Stimulated activated CD8-positive, alpha-beta memory T cell treated with anti-CD3 and anti-CD28 coated beads, Interleukin-7, amount 100 ng/mL, for 4 hours (primary cell): ENCODE measurements around the gene PLPPR2.
"Not testable (repeated sequence)": the region's sequence is repeated elsewhere in the genome, so short reads cannot be mapped to it uniquely, and the experiment has no call there.

Experiments
- DNase-seq, 2 donors: peaks; one replicate each; pipeline ENCODE4 v3.0.0-alpha.2; 2020; ENCODE audit warnings: low read depth in 2 of 2

PLPPR2 gene

DNA sequence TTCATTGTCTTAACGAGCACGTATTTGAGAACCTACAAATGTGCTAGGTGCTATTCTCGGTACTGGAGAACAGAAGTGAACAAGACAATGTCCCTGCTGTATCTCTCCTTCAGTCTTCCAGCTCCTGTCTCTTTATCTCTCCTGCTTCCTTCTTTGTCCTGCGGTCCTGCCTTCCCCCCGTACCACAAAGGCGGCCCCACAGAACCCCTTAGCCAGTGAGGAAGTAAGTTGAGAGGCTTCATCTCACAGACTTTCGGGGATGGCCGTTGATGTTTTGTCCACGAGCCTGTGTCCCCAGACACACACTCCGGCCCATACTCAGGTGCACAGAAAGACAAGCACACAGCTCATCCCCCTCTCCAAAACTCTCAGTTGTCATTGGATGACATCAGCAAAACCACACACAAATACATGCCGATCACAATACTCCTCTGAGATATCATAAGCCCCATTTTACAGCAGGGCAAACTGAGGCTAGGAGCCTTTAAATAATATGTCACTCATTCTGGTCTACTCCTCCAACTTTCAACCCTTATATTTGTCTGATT, 18.7 kb downstream of the PLPPR2 start:
- DNase-seq, result no peak

DNA sequence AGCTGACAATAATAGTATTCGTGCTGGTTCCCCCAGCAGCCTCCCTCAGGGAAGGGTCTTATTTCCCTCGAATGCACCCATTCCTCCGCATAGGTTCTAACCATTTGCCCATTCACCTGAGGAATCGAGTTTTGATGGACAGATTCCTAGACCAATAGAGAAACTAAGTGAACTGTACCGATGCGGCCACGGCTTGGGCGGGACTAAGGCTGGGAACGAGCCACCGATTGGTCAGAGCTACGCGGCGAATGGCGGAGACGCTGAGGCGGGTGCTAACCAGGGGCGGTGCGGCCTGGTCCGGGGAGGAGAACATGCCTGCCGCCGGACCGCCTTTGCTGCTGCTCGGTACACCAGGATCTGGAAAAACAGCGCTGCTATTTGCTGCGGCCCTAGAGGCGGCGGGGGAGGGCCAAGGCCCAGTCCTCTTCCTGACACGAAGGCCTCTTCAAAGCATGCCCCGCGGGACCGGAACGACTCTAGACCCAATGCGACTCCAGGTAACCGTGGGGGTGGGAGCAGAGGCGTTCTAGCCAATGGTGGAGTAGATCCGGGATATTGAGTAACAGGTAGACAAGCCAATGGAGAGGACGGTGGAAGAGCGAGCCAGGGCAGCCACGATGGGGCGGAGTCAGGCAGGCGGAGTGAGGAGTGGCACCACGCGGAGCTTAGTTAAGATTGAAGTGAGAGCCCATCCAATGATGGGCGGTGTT, 19.4 kb downstream of the PLPPR2 start, which contains the start of gene SWSAP1:
Gene SWSAP1, plus strand, starts transcription at position 234 of the 710 bp plus-strand sequence. Its CDS starts 15 bp downstream, at position 249.
- peak; percentile 95 to 97 for DNase-seq

DNA sequence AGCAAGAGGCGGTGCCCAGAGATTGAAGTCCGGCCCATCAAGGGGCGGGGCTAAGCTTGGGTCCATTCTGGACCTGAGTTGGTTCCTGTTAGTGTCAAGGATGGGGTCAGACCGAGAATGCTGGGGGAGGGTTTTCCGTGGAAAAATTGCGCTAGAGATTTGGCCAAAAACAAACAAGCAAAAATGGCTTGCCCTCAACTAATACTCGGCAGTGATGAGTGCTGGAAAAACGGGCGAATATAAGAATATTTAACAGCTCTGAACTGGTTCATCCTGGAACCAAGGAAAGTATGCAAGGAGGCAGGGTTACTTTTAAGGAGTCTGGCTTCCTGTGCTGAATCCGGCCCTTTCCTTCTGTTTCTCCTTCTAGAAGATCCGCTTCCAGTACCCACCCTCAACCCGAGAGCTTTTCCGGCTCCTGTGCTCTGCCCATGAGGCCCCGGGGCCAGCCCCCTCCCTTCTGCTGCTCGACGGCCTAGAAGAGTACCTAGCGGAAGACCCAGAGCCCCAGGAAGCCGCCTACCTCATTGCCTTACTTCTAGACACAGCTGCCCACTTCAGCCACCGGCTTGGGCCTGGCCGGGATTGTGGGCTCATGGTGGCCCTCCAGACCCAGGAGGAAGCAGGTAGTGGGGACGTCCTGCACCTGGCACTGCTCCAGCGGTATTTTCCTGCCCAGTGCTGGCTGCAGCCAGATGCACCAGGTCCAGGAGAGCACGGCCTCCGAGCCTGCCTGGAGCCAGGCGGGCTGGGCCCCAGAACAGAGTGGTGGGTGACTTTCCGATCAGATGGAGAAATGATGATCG, 20.1 kb downstream of the PLPPR2 start:
- DNase-seq, result peak; percentile 25 to 49

DNA sequence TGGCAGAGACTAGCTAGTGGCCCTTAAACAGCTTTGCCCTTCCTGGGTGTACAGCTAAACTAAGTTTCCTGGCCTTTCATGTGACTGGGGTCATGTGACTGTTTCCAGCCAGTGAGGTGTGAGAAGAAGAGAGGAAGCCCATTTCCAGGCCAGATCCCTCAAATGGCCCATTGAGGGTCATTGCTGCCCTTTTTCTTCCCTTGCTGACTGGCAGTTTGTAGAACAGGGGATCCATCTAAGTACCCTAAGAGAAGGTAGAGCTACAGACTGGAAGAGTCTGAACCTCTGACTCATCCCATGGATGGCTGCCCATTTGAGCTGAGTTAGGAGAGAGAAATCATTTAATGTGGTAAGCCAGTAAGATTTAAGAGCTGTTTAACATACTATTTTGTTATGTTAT, 22.0 kb downstream of the PLPPR2 start:
- DNase-seq, result no peak

DNA sequence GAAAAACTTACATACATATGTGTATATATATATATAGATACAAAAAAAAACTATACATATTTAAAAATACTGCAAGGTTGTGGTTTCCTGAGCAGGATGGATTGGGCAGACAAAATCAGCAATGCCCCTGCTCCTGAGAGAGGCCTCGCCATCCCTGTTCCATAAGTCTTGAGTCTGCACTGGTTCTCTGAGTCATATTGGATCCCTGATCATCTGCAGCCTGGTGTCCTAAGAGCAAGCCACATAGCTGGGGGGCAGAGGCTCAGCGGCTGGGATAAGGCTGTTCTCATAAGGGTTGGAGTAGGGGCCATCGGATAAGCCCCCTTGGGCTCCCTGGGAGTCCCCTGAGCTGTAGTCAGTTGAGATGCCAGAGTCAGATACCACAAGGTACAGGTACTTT, 22.5 kb downstream of the PLPPR2 start:
- DNase-seq, result no peak

DNA sequence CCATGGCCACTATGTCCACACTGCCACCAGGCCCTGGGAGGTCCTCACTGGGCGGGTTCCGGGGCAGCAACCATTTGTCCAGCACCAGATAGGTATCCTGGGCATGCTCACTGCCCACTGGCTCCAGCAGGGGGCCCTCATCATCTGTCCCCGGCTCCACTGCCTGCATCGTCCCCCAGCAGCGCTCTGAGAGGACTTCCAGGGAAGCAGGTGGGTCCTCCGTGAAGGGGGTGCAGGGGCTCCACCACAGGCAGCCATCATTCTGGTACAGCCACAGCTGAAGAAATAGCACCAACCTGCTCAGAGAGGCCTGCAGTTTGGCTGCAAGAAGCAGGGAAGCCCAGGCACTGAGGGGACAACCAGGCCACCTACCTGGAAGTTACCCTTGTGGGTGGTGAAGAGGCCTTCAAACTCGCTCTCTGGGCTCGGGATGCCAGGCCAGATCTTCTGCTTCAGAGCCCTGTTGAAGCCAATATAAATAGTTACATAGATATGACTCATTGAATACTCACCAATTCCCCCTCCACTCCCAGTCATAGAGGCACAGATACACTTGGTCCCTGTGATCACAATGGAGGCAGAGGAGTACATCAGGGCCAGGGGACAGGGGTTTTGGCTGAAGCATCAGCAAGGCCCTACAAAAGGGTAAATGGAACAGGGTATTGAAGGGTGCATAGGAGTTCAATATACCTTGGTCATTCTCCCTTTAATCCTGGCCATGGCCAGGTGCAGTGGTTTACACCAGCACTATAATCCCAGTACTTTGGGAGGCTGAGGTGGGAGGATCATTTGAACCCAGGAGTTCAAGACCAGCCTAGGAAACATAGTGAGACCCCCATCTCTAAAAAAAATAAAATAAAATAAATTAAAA, 23.3 kb downstream of the PLPPR2 start:
- DNase-seq, result no peak

DNA sequence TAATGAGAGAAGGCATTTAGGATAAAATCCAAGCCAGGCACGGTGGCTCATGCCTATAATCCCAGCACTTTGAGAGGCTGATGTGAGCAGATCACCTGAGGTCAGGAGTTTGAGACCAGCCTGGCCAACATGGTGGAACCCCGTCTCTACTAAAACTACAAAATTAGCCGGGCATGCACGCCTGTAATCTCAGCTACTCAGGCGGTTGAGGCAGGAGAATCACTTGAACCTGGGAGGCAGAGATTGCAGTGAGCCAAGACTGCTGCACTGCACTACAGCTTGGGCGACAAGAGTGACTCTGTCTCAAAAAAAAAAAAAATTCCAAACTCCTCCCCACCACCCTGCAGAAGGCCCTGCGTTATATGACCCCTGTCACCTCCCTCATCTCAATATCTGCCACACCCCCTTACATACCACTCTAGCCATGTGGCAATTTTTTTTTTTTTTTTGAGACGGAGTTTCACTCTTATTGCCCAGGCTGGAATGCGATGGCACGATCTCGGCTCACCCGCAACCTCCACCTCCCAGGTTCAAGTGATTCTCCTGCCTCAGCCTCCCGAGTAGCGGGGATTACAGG, 24.1 kb downstream of the PLPPR2 start:
- not testable (repeated sequence) for DNase-seq

DNA sequence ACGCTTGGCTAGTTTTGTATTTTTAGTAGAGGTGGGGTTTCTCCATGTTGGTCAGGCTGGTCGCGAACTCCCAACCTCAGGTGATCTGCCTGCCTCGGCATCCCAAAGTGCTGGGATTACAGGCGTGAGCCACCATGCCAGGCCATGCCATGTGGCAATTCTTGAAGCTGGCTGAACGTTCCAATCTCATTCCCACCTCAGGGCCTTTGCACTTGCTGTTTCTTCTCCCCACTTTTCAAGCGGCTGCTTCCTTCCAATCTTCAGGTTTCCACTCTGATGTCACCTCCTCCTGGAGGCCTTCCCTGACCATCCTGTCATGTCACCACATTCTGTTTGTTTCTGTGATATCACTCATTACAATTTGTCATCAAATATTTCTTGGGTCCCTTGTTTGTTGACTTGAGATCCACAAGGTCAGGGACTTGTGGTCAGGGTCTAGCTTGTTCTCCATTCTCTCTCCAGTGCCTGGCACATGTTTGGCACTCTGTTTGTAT, 24.7 kb downstream of the PLPPR2 start:
- DNase-seq, result no peak

DNA sequence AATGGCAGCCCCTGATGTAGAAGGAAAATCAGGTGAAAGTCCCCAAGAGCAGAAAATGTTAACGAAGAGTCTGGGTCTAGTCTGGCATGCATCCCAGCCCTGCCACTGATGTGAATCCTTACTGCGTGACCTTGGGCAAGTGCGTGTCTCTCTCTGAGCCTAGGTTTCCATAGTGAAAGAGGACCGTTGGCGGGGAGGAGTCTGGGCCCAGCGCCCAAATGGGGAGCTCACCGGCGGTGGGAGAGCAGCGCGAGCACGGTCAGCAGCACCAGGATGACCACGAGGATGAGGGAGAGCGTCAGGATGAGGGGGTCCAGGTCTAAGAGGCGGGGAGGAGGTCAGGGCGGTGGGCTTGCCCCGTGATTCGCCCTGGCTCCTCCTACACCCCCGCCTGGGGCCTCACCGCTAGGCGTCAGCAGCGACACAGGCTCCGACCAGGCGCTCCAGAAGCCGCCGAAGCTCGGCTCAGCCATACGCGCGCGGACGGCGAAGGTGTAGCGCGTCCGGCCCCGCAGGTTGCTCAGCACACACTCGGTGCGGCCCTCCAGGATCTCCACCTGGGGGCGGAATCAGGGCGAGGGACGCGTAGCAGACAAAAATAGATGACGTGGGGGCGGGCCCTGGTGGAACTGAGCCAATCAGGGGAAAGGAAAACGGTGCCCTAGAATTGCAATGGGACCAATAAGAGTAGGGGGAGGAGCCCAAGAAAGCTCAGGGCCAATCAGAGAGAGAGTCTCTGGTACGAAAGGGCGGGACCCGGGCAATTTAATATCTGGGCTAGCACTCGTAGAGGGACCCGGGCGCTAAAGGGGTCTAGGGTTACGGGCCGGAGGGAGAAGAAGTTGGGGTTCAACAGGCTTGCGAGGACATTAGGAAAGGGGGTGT, 25.7 kb downstream of the PLPPR2 start:
- peak; percentile 92 to 95 for DNase-seq

DNA sequence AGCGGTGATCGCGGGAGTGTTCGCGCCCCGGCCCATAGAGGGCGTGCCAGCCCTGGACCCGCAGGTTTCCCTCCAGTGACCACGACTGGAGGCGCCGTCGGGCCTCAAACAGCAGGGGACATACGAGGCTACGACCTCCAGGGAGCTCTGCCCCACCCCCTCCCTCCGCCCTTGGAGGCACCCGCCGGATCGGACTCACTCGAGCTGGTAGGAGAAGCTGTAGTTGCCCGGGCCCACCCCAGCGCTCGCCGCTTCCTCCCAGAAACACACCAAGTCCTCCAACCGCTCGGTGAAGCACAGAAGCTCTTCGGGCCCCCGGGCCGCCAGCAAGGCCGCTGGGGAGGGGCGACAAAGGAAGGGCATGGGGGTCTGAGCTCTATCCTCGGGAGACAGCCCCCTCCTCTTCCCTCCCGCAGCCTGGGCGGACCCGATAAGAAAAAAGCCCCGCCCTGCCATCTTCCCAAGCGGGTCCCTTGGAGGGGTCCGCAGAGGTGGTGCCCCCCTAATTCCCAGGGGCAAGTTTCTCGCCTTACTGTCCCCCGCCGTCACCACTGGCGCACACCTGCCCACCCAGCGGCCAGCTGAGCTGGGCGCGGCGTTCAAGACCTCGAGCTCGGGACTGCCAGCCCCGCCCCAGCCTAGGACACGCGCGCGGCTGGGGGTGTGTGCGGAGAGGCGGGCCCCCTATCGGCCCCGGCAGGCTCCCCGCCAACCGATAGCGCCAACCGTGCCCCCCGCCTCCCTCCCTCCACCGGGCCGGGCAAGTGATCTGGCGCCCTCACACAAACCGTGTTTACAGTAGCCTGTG, 27.9 kb downstream of the PLPPR2 start:
- peak in 1 of 2 donors; percentile 24 for DNase-seq

DNA sequence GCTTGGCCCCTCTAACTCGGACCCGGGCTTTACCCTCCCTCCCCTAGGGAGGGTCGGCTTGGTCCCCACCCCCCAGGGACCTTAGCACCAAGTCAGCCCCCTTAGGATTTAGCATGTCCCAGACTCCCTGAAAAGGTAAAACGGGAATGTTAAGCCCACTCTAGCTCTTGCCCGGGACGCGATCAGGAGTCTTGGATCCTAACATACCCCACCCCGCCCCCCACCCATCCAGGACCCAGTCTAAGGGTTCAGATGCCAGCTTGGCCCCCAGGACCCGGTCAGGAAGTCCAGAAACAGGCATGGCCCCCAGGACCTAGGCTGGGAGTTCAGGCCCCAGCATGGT, 28.4 kb downstream of the PLPPR2 start:
- no peak for DNase-seq

DNA sequence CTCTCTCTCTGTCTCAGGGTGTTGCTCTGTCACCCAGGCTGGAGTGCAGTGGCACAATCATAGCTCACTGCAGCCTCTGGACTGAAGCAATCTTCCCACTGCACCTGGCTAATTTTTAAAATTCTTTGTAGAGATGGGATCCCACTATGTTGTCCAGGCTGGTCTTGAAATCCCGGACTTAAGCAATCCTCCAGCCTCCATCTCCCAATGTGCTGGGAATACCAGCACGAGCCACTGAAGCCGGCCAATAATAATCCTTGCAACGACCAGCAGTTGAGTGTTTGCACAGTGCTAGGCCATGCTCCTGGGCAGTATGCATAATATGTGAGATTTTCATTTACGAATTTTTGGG, 29.5 kb downstream of the PLPPR2 start:
- DNase-seq, result no peak

DNA sequence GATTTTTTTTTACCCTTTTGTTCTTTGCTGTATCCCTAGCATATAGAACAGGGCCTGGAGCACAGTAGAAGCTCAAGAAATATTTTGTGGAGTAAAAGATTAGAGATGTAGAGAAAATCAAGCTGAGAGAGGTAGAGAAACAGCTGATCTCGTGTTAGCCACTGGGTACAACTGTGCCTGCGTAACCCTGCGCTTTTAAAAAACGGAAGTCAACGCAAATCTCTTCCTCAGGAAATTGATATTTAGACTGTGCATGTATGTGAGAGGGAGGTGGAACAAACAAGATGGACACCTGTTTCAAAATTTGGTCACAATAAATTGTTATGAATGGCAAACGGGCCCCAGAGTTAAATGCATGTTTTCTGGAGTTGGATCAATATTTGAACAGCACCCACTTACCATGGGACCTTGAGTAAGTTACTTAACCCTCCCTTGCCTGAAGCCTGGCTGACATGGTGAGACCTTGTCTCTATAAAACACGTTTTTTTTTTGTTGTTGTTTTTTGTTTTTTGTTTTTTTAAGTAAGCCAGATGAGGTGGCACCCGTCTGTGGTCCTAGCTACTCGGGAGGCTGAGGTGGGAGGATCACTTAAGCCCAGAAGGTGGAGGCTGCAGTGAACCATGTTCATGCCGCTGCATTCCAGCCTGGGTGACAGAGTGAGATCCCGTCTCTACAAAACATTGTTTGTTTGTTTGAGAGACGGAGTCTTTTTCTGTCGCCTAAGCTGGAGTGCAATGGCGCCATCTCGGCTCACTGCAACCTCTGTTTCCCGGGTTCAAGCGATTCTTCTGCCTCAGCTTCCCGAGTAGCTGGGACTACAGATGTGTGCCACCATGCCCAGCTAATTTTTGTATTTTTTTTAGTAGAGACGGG, 32.2 kb downstream of the PLPPR2 start:
- no peak for DNase-seq

DNA sequence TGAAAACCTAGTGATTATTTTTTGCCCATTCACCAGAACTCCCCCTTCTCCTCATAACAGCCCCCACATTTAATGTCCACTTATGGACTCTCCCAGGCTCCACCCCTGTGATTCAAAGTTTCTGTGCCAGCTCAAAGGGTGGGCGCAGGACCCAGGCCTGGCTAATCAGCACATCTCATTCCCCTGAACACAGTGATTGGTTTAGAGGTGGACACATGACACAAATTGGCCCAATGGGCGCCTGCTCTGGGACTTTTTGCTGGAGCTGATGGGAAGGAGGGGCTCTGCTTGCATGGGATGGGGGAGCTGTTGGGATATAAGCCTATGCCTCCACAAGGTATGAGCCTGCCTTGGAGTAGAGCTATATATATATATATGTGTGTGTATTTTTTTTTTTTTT, 35.1 kb downstream of the PLPPR2 start:
- DNase-seq, result no peak

DNA sequence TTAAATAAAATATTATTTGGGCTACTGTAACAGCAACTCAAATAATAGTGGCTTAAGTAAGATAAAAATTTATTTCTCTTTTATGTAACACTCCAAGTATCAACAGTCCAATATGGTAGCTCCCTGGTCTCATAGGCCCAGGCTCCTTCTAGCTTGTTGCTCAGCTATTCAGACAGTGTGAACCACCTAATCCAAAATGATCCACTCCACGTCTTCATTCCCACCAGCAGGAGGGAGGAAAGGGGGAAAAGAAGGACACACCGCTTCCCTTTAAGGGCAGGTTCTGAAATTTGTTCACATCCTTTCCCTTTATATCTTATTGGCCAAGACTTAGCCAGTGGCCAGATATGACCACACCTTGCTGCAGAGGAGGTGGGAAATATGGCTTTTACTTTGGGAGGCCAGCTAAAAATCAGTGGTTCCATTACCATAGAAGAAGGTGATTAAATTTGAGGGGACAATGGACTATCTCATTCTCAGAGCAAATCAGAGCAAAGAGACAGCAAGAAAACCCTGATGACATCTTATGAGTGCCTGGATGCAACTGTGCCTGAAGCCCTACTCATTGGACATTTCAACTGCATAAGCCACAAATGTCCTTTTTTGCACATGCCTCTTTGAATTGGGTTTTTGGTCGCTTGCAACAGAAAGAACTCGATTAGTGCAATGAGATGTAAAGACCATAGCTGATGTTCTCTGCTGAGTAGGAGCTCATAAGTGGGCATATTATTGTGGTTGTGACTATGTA, 35.9 kb downstream of the PLPPR2 start:
- DNase-seq, result no peak

DNA sequence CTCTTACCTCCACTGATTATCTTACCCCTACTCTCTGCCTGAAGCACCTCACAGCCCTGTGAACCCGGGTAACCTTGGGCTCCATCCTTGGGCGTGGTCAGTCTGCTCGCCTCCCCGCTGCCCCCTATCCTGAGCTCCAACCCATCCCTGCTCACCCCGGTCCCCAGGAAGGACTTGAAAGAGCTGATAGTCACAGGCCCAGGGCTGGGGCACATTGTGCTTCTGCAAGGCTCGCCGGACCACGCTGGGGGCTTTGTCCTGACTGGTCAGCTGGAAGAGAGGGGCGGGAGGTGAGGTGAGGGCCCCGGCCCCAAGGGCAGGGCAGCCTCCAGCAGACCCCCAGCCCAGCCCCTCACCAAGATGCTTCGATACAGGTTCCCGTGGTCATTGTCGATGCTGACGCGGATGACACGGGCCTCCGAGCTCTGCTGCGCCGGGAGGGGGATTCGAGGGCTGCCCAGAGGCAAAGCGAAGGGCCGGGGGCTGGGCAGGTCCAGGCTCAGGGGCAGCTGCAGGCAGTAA, 41.9 kb downstream of the PLPPR2 start:
- DNase-seq, result no peak

DNA sequence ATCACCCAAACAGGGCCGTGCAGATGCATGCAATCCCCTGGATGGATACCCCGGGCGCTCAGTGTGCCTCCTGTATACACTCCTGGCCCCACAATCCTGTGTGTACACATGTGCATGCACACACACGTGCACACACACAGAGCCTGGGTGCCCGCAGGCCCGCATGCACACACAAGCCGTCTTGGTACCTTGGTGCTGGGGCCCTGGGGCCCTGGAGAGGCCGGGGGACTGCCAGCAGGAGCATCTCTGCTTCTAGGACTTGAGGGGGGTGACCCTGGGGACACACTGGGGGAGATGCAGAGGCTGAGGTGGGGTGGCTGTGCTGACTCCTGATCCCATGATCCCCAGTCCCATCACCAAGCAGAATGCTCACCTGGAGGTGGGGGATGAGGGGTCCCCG, 44.4 kb downstream of the PLPPR2 start:
- no peak for DNase-seq

DNA sequence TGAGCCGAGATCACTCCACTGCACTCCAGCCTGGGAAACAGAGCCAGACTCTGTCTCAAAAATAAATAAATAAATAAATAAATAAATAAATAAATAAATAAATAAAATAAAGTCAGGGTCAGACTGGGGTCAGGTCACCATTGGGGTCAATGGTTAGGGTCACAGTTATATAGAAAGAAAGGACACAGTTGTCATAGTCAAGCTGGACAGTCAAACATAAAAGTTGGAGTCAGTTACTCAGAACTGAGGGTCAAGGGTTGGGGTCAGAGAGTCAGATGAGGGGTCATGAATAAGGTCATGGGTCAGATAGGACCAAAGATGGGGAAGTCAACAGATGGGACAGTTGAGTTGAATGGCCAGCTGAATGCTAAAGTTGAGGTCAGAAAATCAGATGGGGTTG, 45.6 kb downstream of the PLPPR2 start:
- DNase-seq, result no peak
